Measurements from ENCODE around the gene NARF. TPM values are rescaled to one million over a fixed set of nuclear protein-coding genes. Genes with fewer than 3 reads are reported as not detected.

NARF gene
- total RNA-seq, 1 experiment from 2014 or later: 59.5 TPM

DNA sequence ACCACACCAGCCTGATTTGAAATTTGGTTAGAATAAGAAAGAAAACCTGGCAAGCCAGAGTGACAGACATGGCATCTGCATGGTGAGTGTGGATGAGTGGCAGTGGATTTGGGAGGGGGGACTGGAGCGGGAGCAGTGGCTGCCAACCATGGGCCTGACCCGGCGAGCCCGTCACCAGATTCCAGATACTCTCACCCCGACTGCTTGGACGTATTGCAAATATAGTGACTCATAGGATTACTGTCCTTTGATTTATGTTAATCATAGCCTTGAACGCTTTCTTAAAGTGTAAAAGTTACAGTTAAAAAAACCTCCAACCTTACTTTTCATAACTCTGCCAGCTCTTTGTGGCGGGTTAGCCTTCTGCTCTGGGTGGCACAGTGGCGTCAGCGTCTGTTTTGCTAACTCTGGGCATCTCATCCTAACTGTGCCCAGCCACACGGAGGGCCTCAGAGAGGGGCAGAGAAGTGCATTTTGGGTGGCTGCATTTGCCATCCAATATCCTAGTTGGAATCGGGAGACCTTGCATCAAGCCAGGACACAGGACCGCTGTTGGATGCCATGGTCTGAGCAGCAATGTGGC, 34.2 kb downstream of the NARF start:
- H3K9me3 ChIP-seq (ENCODE audit: low read length): no peaks in the 10 kb centered on the region
- ChIA-PET CTCF (interaction anchor here (0.5 to 0.6 kb wide), 2 partner anchors 30 to 159 kb away, joined by 3 to 13 read pairs; partner anchors contain the start of gene SECTM1), POLR2A (ENCODE audit: unreplicated experiment) (interaction anchor here (0.6 kb wide), 1 partner anchor 134 kb away, joined by 15 read pairs; no protein-coding TSS in a partner anchor)
- H3K4me1 ChIP-seq (ENCODE audit: insufficient read depth, low read length): peaks cover 27% of the 10 kb centered on the region
- peak overlapping the region; percentile 66; the same call in 1 of the 2 replicates for H2AFZ ChIP-seq (ENCODE audit: low read length)
- DNase-seq (peak; percentile 82), ATAC-seq (peak; percentile 34)
- H3K27ac ChIP-seq (ENCODE audit: low read length): peak overlapping the region; percentile 65
- intact Hi-C loops (cut with micrococcal nuclease): loop anchor here (10.0 kb wide), 1 partner anchor 78 kb away; the partner anchor contains the start of genes HEXD and OGFOD3
- no peak overlapping the region for H3K9ac ChIP-seq (ENCODE audit: low read length)
- no peaks in the 10 kb centered on the region for H3K36me3 ChIP-seq (ENCODE audit: low read depth, low read length)
- TF ChIP-seq, protein P1, sequence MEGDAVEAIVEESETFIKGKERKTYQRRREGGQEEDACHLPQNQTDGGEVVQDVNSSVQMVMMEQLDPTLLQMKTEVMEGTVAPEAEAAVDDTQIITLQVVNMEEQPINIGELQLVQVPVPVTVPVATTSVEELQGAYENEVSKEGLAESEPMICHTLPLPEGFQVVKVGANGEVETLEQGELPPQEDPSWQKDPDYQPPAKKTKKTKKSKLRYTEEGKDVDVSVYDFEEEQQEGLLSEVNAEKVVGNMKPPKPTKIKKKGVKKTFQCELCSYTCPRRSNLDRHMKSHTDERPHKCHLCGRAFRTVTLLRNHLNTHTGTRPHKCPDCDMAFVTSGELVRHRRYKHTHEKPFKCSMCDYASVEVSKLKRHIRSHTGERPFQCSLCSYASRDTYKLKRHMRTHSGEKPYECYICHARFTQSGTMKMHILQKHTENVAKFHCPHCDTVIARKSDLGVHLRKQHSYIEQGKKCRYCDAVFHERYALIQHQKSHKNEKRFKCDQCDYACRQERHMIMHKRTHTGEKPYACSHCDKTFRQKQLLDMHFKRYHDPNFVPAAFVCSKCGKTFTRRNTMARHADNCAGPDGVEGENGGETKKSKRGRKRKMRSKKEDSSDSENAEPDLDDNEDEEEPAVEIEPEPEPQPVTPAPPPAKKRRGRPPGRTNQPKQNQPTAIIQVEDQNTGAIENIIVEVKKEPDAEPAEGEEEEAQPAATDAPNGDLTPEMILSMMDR (conservative IDR thresholded peaks at IDR 0.05; ENCODE audit: low read depth, low read length): no peak
- no peak for TF ChIP-seq EZH2 (IDR thresholded peaks at IDR 0.05; ENCODE audit: low read length, unreplicated experiment)
- H3K79me2 ChIP-seq (ENCODE audit: low read length): no peaks in the 10 kb centered on the region
- H3K27me3 ChIP-seq (ENCODE audit: low read length): no peaks in the 10 kb centered on the region
- no peaks in the 10 kb centered on the region for H4K20me1 ChIP-seq (ENCODE audit: low read length)
- no TSS peak for BruUV-seq (replicated peaks)
- H3F3A ChIP-seq (ENCODE audit: low read length, unreplicated experiment): peaks cover 12% of the 10 kb centered on the region
- peak overlapping the region; percentile 12; the same call in 1 of the 2 replicates for H3K4me3 ChIP-seq (ENCODE audit: low read length)
- no peaks in the 10 kb centered on the region for H3K9me2 ChIP-seq (replicated peaks; ENCODE audit: low read length)
- H3K4me2 ChIP-seq (ENCODE audit: low read length): peak overlapping the region; percentile 72

DNA sequence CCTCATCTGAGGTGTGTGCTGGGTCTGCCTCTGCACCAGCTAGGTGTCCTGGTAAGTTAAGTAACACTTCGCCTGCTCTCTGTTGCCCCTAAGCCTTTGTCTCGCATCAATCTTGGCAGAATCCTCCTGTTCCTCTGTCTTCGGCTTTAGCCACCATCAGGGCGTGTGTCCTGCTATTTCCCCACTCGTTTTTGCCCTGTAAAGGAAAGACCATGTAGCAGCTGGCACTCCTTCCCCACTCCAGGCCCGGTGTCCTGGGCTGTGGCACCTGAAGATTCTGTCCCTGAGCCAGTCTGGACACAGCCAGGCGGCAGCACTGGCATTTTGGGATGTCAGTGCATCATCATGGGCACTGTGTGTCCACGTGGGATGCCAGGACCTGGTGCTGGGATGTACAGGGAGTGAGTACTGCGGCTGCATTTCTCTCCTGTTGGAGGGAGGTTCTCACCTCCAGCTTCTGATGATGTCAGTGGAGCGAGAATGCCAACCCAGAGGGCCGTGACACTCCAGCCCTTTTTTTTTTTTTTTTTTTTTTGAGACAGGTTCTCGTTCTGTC, 34.8 kb downstream of the NARF start:
- Histone ChIP-seq H3K9ac (ENCODE audit: low read length) (no peak overlapping the region), H3K79me2 (ENCODE audit: low read length) (no peaks in the 10 kb centered on the region), H3K9me3 (ENCODE audit: low read length) (no peaks in the 10 kb centered on the region), H3K27ac (ENCODE audit: low read length) (peak overlapping the region; percentile 65), H3K27me3 (ENCODE audit: low read length) (no peaks in the 10 kb centered on the region), H3K4me1 (ENCODE audit: insufficient read depth, low read length) (peaks cover 27% of the 10 kb centered on the region), H3K4me2 (ENCODE audit: low read length) (peak overlapping the region; percentile 72), H3F3A (ENCODE audit: low read length, unreplicated experiment) (peaks cover 12% of the 10 kb centered on the region), H3K9me2 (replicated peaks; ENCODE audit: low read length) (no peaks in the 10 kb centered on the region), H3K4me3 (ENCODE audit: low read length) (peak overlapping the region; percentile 12; the same call in 1 of the 2 replicates), H4K20me1 (ENCODE audit: low read length) (no peaks in the 10 kb centered on the region), H2AFZ (ENCODE audit: low read length) (peak overlapping the region; percentile 66; the same call in 1 of the 2 replicates), H3K36me3 (ENCODE audit: low read depth, low read length) (no peaks in the 10 kb centered on the region)
- ATAC-seq (no peak), DNase-seq (peak; percentile 54)
- intact Hi-C loops (cut with micrococcal nuclease): loop anchor here (10.0 kb wide), 1 partner anchor 79 kb away; the partner anchor contains the start of genes HEXD and OGFOD3
- ChIA-PET CTCF (interaction anchor here (0.5 to 0.6 kb wide), 3 partner anchors 12 to 159 kb away, joined by 3 to 13 read pairs (median 8); partner anchors contain the start of gene SECTM1), POLR2A (ENCODE audit: unreplicated experiment) (interaction anchor here (0.6 to 0.7 kb wide), 2 partner anchors 135 to 200 kb away, joined by 8 to 15 read pairs; no protein-coding TSS in a partner anchor)
- TF ChIP-seq EZH2 (IDR thresholded peaks at IDR 0.05; ENCODE audit: low read length, unreplicated experiment): no peak
- TF ChIP-seq, protein P1 (conservative IDR thresholded peaks at IDR 0.05; ENCODE audit: low read depth, low read length): no peak
- TF ChIP-seq EZH2phosphoT487 (IDR thresholded peaks at IDR 0.05; ENCODE audit: borderline replicate concordance, low read length): no peak
- BruUV-seq (replicated peaks): no TSS peak
